HCT116 (cell line): ENCODE results near the gene RTN4.

ENCODE experiments used
- CEBPB ChIP-seq: IDR thresholded peaks from 2 replicates; pipeline ENCODE4 v1.6.1; 2012; ENCODE audit warnings: low read depth
- EGR1 ChIP-seq: IDR thresholded peaks from 2 replicates; pipeline ENCODE4 v1.6.1; 2012; ENCODE audit warnings: low read depth
- FOSL1 ChIP-seq: IDR thresholded peaks from 2 replicates; pipeline ENCODE4 v1.6.1; 2012; ENCODE audit warnings: low read depth
- POLR2AphosphoS5 ChIP-seq: IDR thresholded peaks from 2 replicates; pipeline ENCODE4 v1.6.1; 2011; ENCODE audit warnings: mild to moderate bottlenecking, low read depth, low read length, moderate library complexity
- RAD21 ChIP-seq: IDR thresholded peaks from 2 replicates; pipeline ENCODE4 v1.6.1; 2012; ENCODE audit warnings: low read depth, mild to moderate bottlenecking
- YY1 ChIP-seq: IDR thresholded peaks from 2 replicates; pipeline ENCODE4 v1.6.1; 2011; ENCODE audit warnings: low read length, low read depth, moderate library complexity, mild to moderate bottlenecking; ENCODE audit not compliant: insufficient replicate concordance; ENCODE audit errors: extremely low read depth
- ZNF274 ChIP-seq: fragments of 200-500 bp; sonication (Bioruptor generic); IDR thresholded peaks from 2 replicates; pipeline ENCODE4 v1.6.1; 2014; ENCODE audit warnings: mild to moderate bottlenecking, low read depth, low read length, inconsistent platforms
- TF ChIP-seq, protein P1 (sequence below), 3 experiments: fragments of 200-600 bp in 1 of 3; sonication (generic) in 1 of 3; IDR thresholded peaks in 2 of 3; conservative IDR thresholded peaks in 1 of 3; 2 replicates each; pipeline ENCODE4 v1.5.1; 2012 to 2017; ENCODE audit warnings: low read depth in 2 of 3, low read length in 2 of 3, antibody characterized with exemption in 1 of 3, borderline replicate concordance in 1 of 3, control low read depth in 1 of 3, mild to moderate bottlenecking in 1 of 3, mixed read lengths in 1 of 3, mixed run types in 1 of 3, moderate library complexity in 1 of 3; ENCODE audit not compliant: insufficient read depth in 1 of 3

DNA sequence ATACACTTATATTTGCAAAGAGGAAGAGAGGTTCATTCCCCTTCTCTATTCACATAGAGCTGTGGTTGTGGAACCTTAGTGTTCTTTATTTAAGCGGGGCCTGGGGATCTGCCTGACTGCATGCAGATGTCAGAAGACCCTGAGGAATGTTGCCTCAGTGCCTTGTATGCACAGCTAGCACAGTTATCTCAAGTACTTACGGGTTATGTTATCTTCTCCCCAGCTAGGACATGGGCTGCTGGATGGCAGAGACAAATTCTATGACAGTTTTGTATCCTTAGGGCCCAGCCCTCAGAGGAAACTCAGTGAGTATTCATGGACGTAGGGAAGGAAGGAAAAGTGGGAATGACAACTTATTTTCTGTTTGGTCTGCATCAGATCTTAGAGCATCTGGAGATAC, 37.7 kb upstream of the RTN4 start:
- TF ChIP-seq POLR2AphosphoS5 (no peak), CEBPB (no peak), EGR1 (no peak), RAD21 (no peak), YY1 (no peak), ZNF274 (no peak), FOSL1 (no peak)
- TF ChIP-seq, protein P1, sequence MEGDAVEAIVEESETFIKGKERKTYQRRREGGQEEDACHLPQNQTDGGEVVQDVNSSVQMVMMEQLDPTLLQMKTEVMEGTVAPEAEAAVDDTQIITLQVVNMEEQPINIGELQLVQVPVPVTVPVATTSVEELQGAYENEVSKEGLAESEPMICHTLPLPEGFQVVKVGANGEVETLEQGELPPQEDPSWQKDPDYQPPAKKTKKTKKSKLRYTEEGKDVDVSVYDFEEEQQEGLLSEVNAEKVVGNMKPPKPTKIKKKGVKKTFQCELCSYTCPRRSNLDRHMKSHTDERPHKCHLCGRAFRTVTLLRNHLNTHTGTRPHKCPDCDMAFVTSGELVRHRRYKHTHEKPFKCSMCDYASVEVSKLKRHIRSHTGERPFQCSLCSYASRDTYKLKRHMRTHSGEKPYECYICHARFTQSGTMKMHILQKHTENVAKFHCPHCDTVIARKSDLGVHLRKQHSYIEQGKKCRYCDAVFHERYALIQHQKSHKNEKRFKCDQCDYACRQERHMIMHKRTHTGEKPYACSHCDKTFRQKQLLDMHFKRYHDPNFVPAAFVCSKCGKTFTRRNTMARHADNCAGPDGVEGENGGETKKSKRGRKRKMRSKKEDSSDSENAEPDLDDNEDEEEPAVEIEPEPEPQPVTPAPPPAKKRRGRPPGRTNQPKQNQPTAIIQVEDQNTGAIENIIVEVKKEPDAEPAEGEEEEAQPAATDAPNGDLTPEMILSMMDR (IDR thresholded peaks at IDR 0.05 in 2 of 3, conservative IDR thresholded peaks at IDR 0.05 in 1 of 3; ENCODE audit: borderline replicate concordance in 1 of 3, insufficient read depth in 1 of 3, low read depth in 2 of 3, low read length in 2 of 3): no peak
